Karpas-422 (cell line): ENCODE results near the gene NTN1. TPM values are rescaled to one million over a fixed set of nuclear protein-coding genes. Genes with fewer than 3 reads are reported as not detected.

ENCODE experiments used
- DNase-seq: peaks from one replicate; pipeline ENCODE4 v3.0.0-alpha.2; 2015
- H2AFZ ChIP-seq: fragments of 200-600 bp; sonication (generic); 2 replicates; pipeline ENCODE4 v1.6.1; 2014; ENCODE audit warnings: antibody characterized with exemption, low read length, mixed read lengths
- H3K27ac ChIP-seq: fragments of 200-600 bp; sonication (generic); 2 replicates; pipeline ENCODE4 v1.5.1; 2014; ENCODE audit warnings: mild to moderate bottlenecking, low read length, moderate library complexity
- H3K27me3 ChIP-seq: fragments of 200-600 bp; sonication (generic); 2 replicates; pipeline ENCODE4 v1.6.1; 2014; ENCODE audit warnings: low read length, mixed read lengths
- H3K36me3 ChIP-seq: fragments of 200-600 bp; sonication (generic); 2 replicates; pipeline ENCODE4 v1.6.1; 2014; ENCODE audit warnings: low read length, mixed read lengths; ENCODE audit not compliant: insufficient read depth
- H3K4me1 ChIP-seq: fragments of 200-600 bp; sonication (generic); 2 replicates; pipeline ENCODE4 v1.6.1; 2014; ENCODE audit warnings: mild to moderate bottlenecking, low read length, mixed read lengths
- H3K4me2 ChIP-seq: fragments of 200-600 bp; sonication (generic); 2 replicates; pipeline ENCODE4 v1.6.1; 2014; ENCODE audit warnings: low read length, low read depth, mild to moderate bottlenecking; ENCODE audit not compliant: poor library complexity, severe bottlenecking
- H3K4me3 ChIP-seq: fragments of 200-600 bp; sonication (generic); 2 replicates; pipeline ENCODE4 v1.5.1; 2014; ENCODE audit warnings: mild to moderate bottlenecking, antibody characterized with exemption, low read length, mixed read lengths
- H3K79me2 ChIP-seq: fragments of 200-600 bp; sonication (generic); 2 replicates; pipeline ENCODE4 v1.6.1; 2014; ENCODE audit warnings: mild to moderate bottlenecking, low read length, mixed read lengths
- H3K9ac ChIP-seq: fragments of 200-600 bp; sonication (generic); 2 replicates; pipeline ENCODE4 v1.6.0; 2014; ENCODE audit warnings: low read length
- H3K9me2 ChIP-seq: fragments of 200-600 bp; sonication (generic), shearing (Covaris generic); replicated peaks from 2 replicates; pipeline ENCODE4 v1.6.0; 2014; ENCODE audit warnings: mild to moderate bottlenecking, low read length, moderate library complexity; ENCODE audit not compliant: insufficient read depth
- H3K9me3 ChIP-seq: fragments of 300-700, 200-600 bp; sonication (generic); 2 replicates; pipeline ENCODE4 v1.6.1; 2014; ENCODE audit warnings: low read length, mixed read lengths
- H4K20me1 ChIP-seq: fragments of 200-600 bp; sonication (generic); 2 replicates; pipeline ENCODE4 v1.6.1; 2014; ENCODE audit warnings: mild to moderate bottlenecking, antibody characterized with exemption, low read length, low read depth; ENCODE audit not compliant: insufficient read depth
- total RNA-seq: library from RNA; depleted of rRNA; stranded (reverse); fragments of >200 nt; shearing (Covaris generic); gene quantifications from 2 replicates; pipeline ENCODE4 v1.2.3, GENCODE V29; 2014; ENCODE audit warnings: low replicate concordance

Gene NTN1
- total RNA-seq, 1 experiment from 2014 or later: not detected

DNA sequence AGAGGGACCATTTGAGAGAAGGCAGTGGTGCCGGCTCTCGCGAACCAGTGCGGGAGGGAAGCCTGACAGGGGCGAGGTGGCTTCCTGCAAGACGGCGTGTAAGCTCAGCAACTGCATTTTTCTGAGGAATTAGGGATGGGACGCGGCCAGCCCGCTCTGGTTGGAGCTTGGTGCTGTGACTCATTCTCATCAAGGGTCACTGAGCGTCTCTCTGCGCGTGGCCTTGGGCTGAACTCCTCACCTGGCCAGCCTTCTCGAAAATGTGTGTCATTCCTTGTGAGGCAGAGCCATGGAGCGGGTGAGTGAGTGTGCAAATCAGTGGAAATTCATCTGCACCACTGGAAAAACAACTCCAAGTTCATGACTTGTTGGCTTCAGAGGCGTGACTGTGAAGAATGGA lies 52.8 kb downstream of the NTN1 start:
- no peaks in the 10 kb centered on the region for H3K27me3 ChIP-seq
- no peaks in the 10 kb centered on the region for H3K36me3 ChIP-seq
- H3K4me3 ChIP-seq: no peak overlapping the region
- no peaks in the 10 kb centered on the region for H3K9me2 ChIP-seq
- no peak overlapping the region for H2AFZ ChIP-seq
- H3K4me2 ChIP-seq: no peak overlapping the region
- H4K20me1 ChIP-seq: no peaks in the 10 kb centered on the region
- no peaks in the 10 kb centered on the region for H3K9me3 ChIP-seq
- H3K9ac ChIP-seq: no peak overlapping the region
- no peak for DNase-seq
- H3K4me1 ChIP-seq: no peaks in the 10 kb centered on the region
- H3K27ac ChIP-seq: no peak overlapping the region
- no peaks in the 10 kb centered on the region for H3K79me2 ChIP-seq

DNA sequence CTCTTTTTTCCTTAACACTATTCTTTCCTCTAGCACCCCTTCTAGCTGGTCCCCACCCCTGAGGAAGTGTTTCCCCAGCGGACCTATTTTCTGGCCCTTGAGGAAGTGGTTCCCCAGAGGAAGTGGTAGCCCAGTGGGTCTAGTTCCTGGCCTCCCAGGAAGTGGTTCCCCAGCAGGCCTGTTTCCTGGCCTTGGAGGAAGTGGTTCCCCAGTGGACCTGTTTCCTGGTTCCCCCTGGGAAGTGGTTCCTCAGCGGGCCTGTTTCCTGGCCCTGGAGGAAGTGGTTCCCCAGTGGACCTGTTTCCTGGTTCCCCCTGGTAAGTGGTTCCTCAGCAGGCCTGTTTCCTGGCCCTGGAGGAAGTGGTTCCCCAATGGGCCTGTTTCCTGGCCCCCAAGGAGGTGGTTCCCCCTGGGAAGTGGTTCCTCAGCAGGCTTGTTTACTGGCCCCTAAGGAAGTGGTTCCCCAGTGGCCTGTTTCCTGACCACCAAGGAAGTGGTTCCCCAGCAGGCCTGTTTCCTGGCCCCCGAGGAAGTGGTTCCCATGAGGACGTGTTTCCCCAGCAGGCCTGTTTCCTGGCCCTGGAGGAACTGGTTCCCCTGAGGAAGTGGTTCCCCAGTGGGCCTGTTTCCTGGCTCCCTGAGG lies 58.3 kb downstream of the NTN1 start:
- H3K27ac ChIP-seq: no peak overlapping the region
- H3K9me2 ChIP-seq: no peaks in the 10 kb centered on the region
- H4K20me1 ChIP-seq: no peaks in the 10 kb centered on the region
- H3K27me3 ChIP-seq: no peaks in the 10 kb centered on the region
- H3K4me2 ChIP-seq: no peak overlapping the region
- no peak overlapping the region for H3K9ac ChIP-seq
- H3K4me3 ChIP-seq: no peak overlapping the region
- no peaks in the 10 kb centered on the region for H3K36me3 ChIP-seq
- no peaks in the 10 kb centered on the region for H3K79me2 ChIP-seq
- no peaks in the 10 kb centered on the region for H3K9me3 ChIP-seq
- no peaks in the 10 kb centered on the region for H3K4me1 ChIP-seq
- no peak for DNase-seq
- no peak overlapping the region for H2AFZ ChIP-seq

DNA sequence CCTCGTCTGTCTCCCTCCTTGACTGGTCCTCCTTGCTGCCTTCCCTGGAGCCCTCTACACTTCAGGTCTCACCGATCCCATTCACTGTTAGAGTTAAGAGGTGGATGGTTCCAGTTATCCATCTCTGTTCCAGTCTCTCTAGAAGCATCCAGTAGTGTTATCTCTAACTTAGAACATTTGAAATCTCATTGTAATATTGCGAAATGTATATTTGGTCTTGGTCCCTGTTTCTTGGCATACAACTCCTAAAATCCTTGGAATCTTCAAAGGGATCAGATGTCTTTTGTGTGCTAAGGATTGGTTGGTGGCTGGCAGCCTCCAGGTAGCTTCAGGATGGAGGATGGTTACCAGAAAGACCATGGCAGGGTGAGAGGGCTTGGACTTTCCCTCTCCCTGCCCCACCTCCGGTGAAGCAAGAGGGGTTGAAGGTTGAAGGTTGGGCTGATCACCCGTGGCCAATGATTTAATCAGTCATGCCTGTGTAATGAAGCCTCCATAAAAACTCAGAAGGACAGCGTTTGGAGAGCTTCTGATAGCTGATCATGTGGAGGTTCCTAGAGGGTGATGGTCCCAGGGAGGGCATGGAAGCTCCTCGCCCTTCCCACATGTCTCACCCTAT lies 59.1 kb downstream of the NTN1 start:
- H3K27me3 ChIP-seq: no peaks in the 10 kb centered on the region
- no peak overlapping the region for H3K4me3 ChIP-seq
- H3K36me3 ChIP-seq: no peaks in the 10 kb centered on the region
- H4K20me1 ChIP-seq: no peaks in the 10 kb centered on the region
- H3K27ac ChIP-seq: no peak overlapping the region
- H3K4me2 ChIP-seq: no peak overlapping the region
- no peaks in the 10 kb centered on the region for H3K79me2 ChIP-seq
- H3K4me1 ChIP-seq: no peaks in the 10 kb centered on the region
- no peaks in the 10 kb centered on the region for H3K9me2 ChIP-seq
- no peak overlapping the region for H2AFZ ChIP-seq
- DNase-seq: no peak
- H3K9ac ChIP-seq: no peak overlapping the region
- H3K9me3 ChIP-seq: no peaks in the 10 kb centered on the region

DNA sequence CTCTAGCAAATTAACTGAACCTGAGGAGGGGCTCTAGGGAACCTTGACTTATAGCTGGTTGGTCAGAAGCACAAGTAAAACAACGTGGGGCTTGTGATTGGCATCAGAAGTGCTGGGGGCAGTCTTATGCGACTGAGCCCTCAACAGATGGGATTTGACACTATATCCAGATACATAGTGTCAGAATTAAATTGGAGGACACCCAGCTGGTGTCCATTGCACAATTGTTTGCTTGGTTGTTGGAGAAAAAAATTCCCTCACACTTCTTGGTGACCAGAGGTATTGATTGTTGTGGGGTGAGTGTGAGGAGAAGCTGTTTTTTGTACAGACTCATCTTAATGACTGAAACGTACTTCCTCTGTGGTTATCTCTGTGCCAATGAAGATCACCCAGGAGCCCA lies 59.7 kb downstream of the NTN1 start:
- no peaks in the 10 kb centered on the region for H3K9me3 ChIP-seq
- no peaks in the 10 kb centered on the region for H4K20me1 ChIP-seq
- no peaks in the 10 kb centered on the region for H3K9me2 ChIP-seq
- H3K36me3 ChIP-seq: no peaks in the 10 kb centered on the region
- H3K27me3 ChIP-seq: no peaks in the 10 kb centered on the region
- H3K4me3 ChIP-seq: no peak overlapping the region
- no peak overlapping the region for H3K9ac ChIP-seq
- no peak overlapping the region for H3K4me2 ChIP-seq
- DNase-seq: no peak
- H3K27ac ChIP-seq: no peak overlapping the region
- H2AFZ ChIP-seq: no peak overlapping the region
- no peaks in the 10 kb centered on the region for H3K79me2 ChIP-seq
- H3K4me1 ChIP-seq: no peaks in the 10 kb centered on the region

DNA sequence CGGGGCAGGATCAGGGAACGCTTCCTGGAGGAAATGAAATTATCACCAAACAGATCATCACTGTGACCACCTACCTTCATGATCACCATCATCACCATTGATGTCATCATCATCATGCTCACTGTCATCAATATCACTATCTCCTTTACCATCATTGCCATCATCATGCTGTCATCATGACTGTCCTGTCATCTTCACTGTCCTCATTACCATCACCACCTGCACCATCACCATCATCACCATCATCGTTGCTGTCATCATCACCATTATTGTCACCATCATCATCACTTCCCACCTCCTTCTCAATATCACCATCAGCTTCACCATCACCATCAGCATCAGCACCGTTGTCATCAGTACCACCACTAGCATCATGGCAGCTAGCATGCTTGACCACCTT lies 65.3 kb downstream of the NTN1 start:
- Histone ChIP-seq H3K4me2 (no peak overlapping the region), H4K20me1 (no peaks in the 10 kb centered on the region), H3K36me3 (no peaks in the 10 kb centered on the region), H3K4me3 (no peak overlapping the region), H3K9me3 (no peaks in the 10 kb centered on the region), H3K27me3 (no peaks in the 10 kb centered on the region), H3K79me2 (no peaks in the 10 kb centered on the region), H3K27ac (no peak overlapping the region), H3K4me1 (no peaks in the 10 kb centered on the region), H3K9me2 (no peaks in the 10 kb centered on the region), H3K9ac (no peak overlapping the region), H2AFZ (no peak overlapping the region)
- DNase-seq: no peak

DNA sequence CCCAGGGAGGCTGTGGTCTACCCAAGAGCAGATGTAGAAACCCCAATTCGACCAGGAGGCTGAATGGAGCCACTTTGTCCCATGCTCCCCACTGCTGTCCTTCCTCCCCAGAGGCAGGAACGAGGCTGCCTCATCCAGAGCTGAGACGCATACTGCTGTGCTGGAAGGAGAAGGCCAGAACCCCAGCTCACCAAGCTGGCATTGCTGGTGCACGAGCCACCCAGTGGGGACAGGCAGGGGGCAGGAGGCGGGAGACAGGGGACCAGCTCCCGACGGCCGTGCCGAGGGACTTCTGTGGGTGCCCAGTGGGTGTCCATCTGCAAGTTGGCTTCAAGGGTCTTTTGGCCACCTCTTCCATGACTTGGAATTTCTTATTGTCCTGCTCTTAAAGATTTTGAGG lies 66.6 kb downstream of the NTN1 start:
- Histone ChIP-seq H3K4me2 (no peak overlapping the region), H3K27me3 (no peaks in the 10 kb centered on the region), H3K36me3 (no peaks in the 10 kb centered on the region), H4K20me1 (no peaks in the 10 kb centered on the region), H2AFZ (no peak overlapping the region), H3K9me2 (no peaks in the 10 kb centered on the region), H3K79me2 (no peaks in the 10 kb centered on the region), H3K4me3 (no peak overlapping the region), H3K9ac (no peak overlapping the region), H3K9me3 (no peaks in the 10 kb centered on the region), H3K4me1 (no peaks in the 10 kb centered on the region), H3K27ac (no peak overlapping the region)
- DNase-seq: no peak

DNA sequence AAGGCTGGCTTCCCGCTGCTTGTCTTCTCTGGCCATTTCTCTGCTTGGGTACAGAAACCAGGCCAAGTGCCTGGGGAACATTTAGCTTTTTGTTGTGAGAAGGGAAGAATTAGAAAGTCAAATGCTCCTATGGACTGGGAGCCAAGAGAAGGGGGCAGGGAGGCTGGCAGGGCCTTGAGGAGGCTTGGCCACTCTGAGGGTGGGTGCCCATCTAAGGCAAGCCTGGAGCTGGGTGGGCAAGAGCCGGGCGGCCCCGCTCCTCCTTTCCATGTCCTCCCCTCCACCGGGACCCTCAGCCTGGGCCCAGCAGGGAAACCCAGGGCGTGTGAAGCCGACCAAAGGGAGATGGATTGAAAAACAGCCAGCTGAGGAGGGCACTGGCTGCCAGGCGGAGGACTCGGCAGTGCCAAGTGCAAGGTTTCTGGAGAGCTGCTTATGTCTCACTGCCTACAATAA lies 69.4 kb downstream of the NTN1 start:
- H3K27me3 ChIP-seq: no peaks in the 10 kb centered on the region
- H3K4me2 ChIP-seq: no peak overlapping the region
- H3K9ac ChIP-seq: no peak overlapping the region
- no peaks in the 10 kb centered on the region for H3K4me1 ChIP-seq
- no peak for DNase-seq
- no peak overlapping the region for H3K27ac ChIP-seq
- H3K79me2 ChIP-seq: no peaks in the 10 kb centered on the region
- no peak overlapping the region for H2AFZ ChIP-seq
- H3K9me3 ChIP-seq: no peaks in the 10 kb centered on the region
- H4K20me1 ChIP-seq: no peaks in the 10 kb centered on the region
- no peaks in the 10 kb centered on the region for H3K9me2 ChIP-seq
- H3K4me3 ChIP-seq: no peak overlapping the region
- no peaks in the 10 kb centered on the region for H3K36me3 ChIP-seq

DNA sequence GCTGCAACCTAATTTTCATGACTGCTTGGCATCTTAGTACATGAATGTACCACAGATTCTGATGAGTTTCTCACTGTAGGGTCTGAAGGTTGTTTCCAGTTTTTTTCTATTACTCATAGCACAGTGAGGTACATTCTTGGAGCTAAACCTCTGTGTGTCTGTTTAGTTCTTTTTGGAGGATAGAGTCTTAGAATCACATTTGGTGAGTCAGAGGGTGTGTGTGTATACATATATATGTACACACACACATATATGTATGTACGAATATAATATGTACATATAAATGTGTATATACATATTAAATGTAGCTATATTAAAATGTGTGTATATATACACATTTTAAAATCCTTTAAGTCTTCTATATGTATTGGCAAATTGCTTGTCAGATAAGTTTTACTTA lies 72.9 kb downstream of the NTN1 start:
- no peaks in the 10 kb centered on the region for H4K20me1 ChIP-seq
- no peaks in the 10 kb centered on the region for H3K4me1 ChIP-seq
- no peaks in the 10 kb centered on the region for H3K27me3 ChIP-seq
- H3K9me3 ChIP-seq: no peaks in the 10 kb centered on the region
- no peak overlapping the region for H3K4me2 ChIP-seq
- no peaks in the 10 kb centered on the region for H3K9me2 ChIP-seq
- H3K4me3 ChIP-seq: no peak overlapping the region
- no peak overlapping the region for H3K27ac ChIP-seq
- no peak overlapping the region for H3K9ac ChIP-seq
- no peaks in the 10 kb centered on the region for H3K79me2 ChIP-seq
- DNase-seq: no peak
- H3K36me3 ChIP-seq: no peaks in the 10 kb centered on the region
- H2AFZ ChIP-seq: no peak overlapping the region
